Endothelial cell of umbilical vein (primary cell): ENCODE results near the gene EME2.

Experiments used
- CTCF ChIP-seq, 2 donors: IDR thresholded peaks; 1 replicate in 1 of 2; 2 replicates in 1 of 2; pipeline ENCODE4 v1.5.1; 2011; ENCODE audit warnings: low read length in 2 of 2, mild to moderate bottlenecking in 2 of 2, moderate library complexity in 2 of 2, control low read depth in 1 of 2, inconsistent platforms in 1 of 2, low read depth in 1 of 2; ENCODE audit not compliant: insufficient read depth in 1 of 2; ENCODE audit errors: extremely low read depth in 1 of 2
- EZH2 ChIP-seq: IDR thresholded peaks from 2 replicates; pipeline ENCODE4 v1.6.1; 2012; ENCODE audit warnings: borderline replicate concordance, low read depth, mild to moderate bottlenecking, moderate library complexity, low read length, inconsistent platforms; ENCODE audit not compliant: severe bottlenecking
- GATA2 ChIP-seq: IDR thresholded peaks from 2 replicates; pipeline ENCODE4 v1.7.0; 2011; ENCODE audit warnings: low read depth, mild to moderate bottlenecking, moderate library complexity, mixed read lengths, low read length; ENCODE audit not compliant: insufficient read length, insufficient read depth
- JUN ChIP-seq: IDR thresholded peaks from 2 replicates; pipeline ENCODE4 v1.6.1; 2011; ENCODE audit warnings: borderline replicate concordance, low read depth; ENCODE audit not compliant: insufficient read length, insufficient read depth
- MAX ChIP-seq: IDR thresholded peaks from 2 replicates; pipeline ENCODE4 v1.6.1; 2011; ENCODE audit not compliant: insufficient read depth, insufficient read length
- MYC ChIP-seq: IDR thresholded peaks from one replicate; pipeline ENCODE4 v1.6.1; 2011; ENCODE audit warnings: mild to moderate bottlenecking, low read depth, low read length
- POLR2A ChIP-seq: IDR thresholded peaks from 2 replicates; pipeline ENCODE4 v1.6.1; 2012; ENCODE audit warnings: low read depth, mild to moderate bottlenecking, control low read depth, low read length
- POLR2AphosphoS5 ChIP-seq: IDR thresholded peaks from 2 replicates; pipeline ENCODE4 v1.6.1; 2012; ENCODE audit warnings: low read depth, mild to moderate bottlenecking, control low read depth, low read length, moderate library complexity; ENCODE audit not compliant: insufficient read depth

- TF ChIP-seq CTCF (IDR thresholded peaks at IDR 0.05; ENCODE audit: extremely low read depth in 1 of 2, insufficient read depth in 1 of 2, low read depth in 1 of 2, low read length in 2 of 2) (no peak), POLR2A (no peak), EZH2 (no peak), MAX (no peak), POLR2AphosphoS5 (no peak), MYC (no peak), JUN (no peak), GATA2 (no peak)
Observed at GRCh38 chr16:1775006-1775845, 2.6 kb downstream of the EME2 start.
